Measurements from ENCODE around the gene HOMER2. TPM values are rescaled to one million over a fixed set of nuclear protein-coding genes. Genes with fewer than 3 reads are reported as not detected.

Gene HOMER2
- total and polyA plus RNA-seq, 2 donors (not counting 3 experiments of a cell fraction or from before 2014, with no cell fraction given), result 0.60 to 0.68 TPM

DNA sequence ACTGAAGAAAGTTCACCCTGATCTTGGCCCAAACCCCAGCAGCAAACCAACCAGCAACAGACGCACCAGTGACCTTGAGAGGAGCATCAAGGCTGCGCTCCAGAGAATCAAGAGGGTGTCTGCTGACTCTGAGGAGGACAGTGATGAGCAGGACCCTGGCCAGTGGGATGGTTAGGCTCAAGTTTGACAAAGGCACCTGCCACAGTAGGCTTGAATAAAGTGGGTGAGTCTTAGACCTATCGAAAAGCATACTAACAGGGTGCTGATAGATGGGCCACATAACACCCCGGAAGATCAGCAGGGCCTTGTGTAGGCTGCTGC is 119.2 kb downstream of the HOMER2 start:
- no peak for FAIRE-seq

More for the DNA sequence above, 119.2 kb downstream of the HOMER2 start:
- H3K4me2 ChIP-seq (ENCODE audit: insufficient read depth, low read length), result no peak overlapping the region
- POLR2A ChIA-PET, result no interaction called here
- dilution Hi-C loops (cut with MboI; ENCODE audit: extremely low pct_ligation_motif_present, low sequenced_read_pairs) (no loop called here), intact Hi-C loops (cut with micrococcal nuclease) (loop anchor here (5.0 kb wide), 1 partner anchor 169 kb away; no protein-coding TSS in a partner anchor)
- CTCF ChIA-PET, result interaction anchor here (1.1 to 2.1 kb wide), 4 partner anchors 15 to 23 kb away, joined by 3 to 10 read pairs (median 6); partner anchors contain the start of gene WHAMM
- no peak overlapping the region for H3K9ac ChIP-seq (replicated peaks; ENCODE audit: extremely low read depth, insufficient read depth, low read length)
- H3K27me3 ChIP-seq (ENCODE audit: control insufficient read depth in 2 of 2, insufficient read depth in 2 of 2, low read length in 2 of 2), result no peaks in the 10 kb centered on the region
- no peaks in the 10 kb centered on the region for H3K9me3 ChIP-seq (replicated peaks; ENCODE audit: control insufficient read depth, insufficient read depth, low read length)
- H2AFZ ChIP-seq (ENCODE audit: low read depth, low read length), result no peak overlapping the region
- no TSS peak for BruUV-seq (replicated peaks)
- no peak overlapping the region for H3K4me3 ChIP-seq (replicated peaks in 1 of 3; ENCODE audit: insufficient read depth in 1 of 3, low read depth in 1 of 3, low read length in 3 of 3)
- H3K9me1 ChIP-seq (replicated peaks; ENCODE audit: control insufficient read depth, extremely low read depth, insufficient read depth, low read length), result no peaks in the 10 kb centered on the region
- H3K4me1 ChIP-seq (ENCODE audit: control insufficient read depth, extremely low read depth, insufficient read depth, low read length), result peaks cover 16% of the 10 kb centered on the region
- peaks cover 19 to 41% of the 10 kb centered on the region in 2 experiments for H3K36me3 ChIP-seq (ENCODE audit: control insufficient read depth in 2 of 2, extremely low read depth in 1 of 2, insufficient read depth in 2 of 2, low read length in 2 of 2)
- H4K20me1 ChIP-seq (replicated peaks; ENCODE audit: control insufficient read depth, extremely low read depth, insufficient read depth, low read length), result no peaks in the 10 kb centered on the region
- no peak for DNase-seq (ENCODE audit: low read depth, low spot score)
- H3K27ac ChIP-seq (ENCODE audit: insufficient read depth, low read depth, low read length), result no peak overlapping the region
- TF ChIP-seq EZH2 (IDR thresholded peaks at IDR 0.05; ENCODE audit: borderline replicate concordance, low read depth, low read length, severe bottlenecking) (no peak), CTCF (IDR thresholded peaks at IDR 0.05; ENCODE audit: extremely low read depth in 1 of 2, insufficient read depth in 1 of 2, low read depth in 1 of 2, low read length in 2 of 2) (no peak), FOS (IDR thresholded peaks at IDR 0.05; ENCODE audit: borderline replicate concordance, insufficient read depth, low read length) (no peak), POLR2AphosphoS5 (IDR thresholded peaks at IDR 0.05; ENCODE audit: insufficient read depth, low read depth, low read length) (no peak)
- TF ChIP-seq, protein P1, sequence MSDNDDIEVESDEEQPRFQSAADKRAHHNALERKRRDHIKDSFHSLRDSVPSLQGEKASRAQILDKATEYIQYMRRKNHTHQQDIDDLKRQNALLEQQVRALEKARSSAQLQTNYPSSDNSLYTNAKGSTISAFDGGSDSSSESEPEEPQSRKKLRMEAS (IDR thresholded peaks at IDR 0.05; ENCODE audit: insufficient read depth, insufficient read length), result no peak
- no peaks in the 10 kb centered on the region for H3K79me2 ChIP-seq (ENCODE audit: control insufficient read depth, insufficient read depth, low read length)

Data from endothelial cell of umbilical vein (primary cell).